HG02678 (cell line): ENCODE data around the gene GPC6.
"Not testable (repeated sequence)": the region's sequence is repeated elsewhere in the genome, so short reads cannot be mapped to it uniquely, and the experiment has no call there.

Experiments used
- ATAC-seq: cut with Tn5 transposase; IDR thresholded peaks from one replicate; pipeline ENCODE4 v1.9.1; 2021; ENCODE audit warnings: mild to moderate bottlenecking, moderate library complexity; ENCODE audit not compliant: unreplicated experiment

GPC6 gene

DNA sequence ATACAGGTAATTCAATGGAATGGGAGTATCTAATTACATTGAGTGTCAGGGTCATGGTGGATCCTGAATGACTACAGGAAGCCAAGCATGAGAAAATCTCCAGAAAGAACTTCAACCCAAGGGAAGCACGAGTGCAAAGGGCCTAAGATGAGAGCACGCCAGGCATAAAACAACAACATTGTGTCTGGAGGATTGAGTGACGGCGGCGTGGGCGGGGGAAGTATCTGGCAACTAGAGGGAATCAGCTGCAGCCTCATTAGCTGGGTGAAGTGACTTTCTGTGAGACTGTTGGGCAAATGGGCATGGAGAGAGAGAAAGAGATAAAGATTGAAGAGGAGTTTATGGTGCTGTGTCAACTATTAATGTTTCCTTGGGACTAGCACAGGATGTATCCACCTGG, 194.3 kb downstream of the GPC6 start:
- ATAC-seq: no peak

DNA sequence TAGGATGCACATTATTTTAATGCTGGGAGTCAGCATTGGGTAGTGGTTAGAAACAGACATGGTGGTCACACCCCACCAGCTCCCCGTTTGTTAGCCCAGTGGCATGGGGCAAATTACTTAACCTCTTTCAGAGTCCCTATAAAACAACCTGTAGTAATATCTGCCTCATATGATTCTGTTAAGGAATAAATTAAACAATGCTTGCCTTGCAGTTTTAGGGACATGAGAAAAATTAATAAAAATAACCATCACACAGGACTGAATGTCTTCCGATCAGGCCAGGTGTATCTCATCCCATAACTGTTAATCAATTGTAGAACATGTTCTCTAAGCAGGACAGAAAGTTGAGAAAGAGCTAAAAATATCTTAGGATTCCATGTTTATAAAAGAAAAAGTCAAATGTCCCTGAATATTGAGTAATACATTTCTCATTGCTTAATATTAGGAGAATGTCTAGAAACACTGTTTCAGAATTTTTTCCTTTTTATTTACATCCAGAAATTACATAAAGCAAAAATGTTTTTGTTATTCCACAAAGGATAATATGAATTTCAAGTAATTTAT, 196.5 kb downstream of the GPC6 start:
- no peak for ATAC-seq

DNA sequence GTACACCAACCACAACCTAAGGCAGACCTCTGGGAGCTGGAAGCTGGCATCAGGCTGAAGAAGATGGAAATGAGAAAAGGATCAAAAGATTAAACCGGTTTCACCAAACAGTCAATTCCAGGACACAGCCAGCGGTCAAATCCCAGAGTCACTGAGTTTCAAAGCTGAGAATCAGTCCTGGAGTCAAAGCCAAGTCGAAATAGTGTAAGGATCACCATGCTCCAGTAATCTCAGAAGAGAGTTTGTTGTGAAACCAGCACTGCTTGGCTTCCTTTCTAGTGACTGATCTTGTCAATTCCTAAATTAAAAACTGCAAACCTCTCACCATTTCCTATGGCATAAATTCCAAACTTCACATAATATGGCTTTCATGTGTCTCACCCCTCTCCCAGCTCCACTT, 198.8 kb downstream of the GPC6 start:
- no peak for ATAC-seq

DNA sequence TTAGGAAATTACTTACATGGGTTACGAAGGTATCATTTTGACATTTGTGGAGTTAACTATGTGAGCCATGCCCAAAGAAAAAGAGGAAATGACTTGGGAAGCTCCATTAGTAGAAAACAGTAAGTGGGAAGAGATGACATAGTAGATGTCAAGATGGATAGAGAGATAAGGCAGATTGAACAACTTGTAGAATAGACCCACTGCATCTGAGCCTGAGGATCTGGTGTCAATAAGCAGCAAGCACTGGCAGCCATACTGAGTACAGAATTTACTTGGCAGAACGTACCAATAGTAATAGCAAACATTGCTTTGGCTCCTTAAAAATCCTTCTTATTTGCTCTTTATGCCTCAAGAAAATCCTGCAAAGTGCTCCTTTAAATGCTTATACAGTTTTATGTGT, 203.8 kb downstream of the GPC6 start:
- no peak for ATAC-seq

DNA sequence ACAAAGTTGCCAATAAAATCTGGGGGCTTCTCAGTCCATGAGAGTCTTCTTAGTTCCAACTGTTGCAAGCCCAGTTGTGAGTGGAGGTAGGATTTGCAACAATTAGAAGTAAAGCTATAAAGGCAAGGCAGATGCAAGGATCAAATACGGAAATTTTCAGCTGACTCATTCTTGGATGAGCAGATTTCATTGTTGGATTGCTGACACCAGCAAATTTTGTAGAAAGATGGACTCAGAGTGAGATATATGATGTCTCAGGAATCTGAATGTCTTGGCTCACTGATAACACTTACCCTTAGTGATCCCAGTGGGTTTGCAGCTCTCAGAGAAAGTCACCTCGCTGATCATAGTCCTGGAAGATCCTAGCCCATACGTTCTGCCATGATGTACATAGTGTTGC, 209.0 kb downstream of the GPC6 start:
- no peak for ATAC-seq

DNA sequence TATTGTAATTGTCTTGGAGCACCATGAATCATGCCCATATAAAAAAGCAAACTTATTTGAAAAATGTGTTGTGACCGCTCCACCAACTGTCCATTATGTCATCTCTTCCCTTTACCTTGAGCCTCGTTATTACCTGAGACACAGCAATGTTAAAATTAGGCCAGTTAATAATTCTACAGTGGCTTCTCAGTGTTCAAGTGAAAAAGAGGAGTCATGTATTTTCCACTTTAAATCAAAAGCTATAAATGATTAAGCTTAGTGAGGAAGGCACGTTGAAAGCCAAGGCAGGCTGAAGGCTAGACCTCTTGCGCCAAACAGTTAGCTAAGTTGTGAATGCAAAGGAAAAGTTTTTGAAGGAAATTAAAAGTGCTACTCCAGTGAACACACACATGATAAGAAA, 210.5 kb downstream of the GPC6 start:
- no peak for ATAC-seq

DNA sequence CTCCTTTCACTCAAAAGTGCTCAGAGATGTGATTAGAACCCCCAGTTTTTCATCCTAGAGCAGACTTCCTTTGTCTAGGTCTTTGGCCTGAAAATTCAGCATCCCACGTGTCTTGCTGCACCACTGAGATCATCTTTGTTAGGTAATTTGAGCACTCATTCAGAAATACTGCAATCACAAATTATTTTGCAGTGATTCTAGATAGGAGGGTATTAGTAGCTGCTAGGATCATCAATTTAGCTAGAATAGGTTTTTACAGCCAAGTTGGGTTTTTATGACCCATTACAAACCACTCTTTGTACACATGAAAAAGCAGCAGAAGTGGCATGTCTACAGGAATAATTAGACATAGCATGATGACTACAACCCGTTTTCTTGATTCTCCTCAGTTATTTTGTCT, 219.6 kb downstream of the GPC6 start:
- ATAC-seq: no peak

DNA sequence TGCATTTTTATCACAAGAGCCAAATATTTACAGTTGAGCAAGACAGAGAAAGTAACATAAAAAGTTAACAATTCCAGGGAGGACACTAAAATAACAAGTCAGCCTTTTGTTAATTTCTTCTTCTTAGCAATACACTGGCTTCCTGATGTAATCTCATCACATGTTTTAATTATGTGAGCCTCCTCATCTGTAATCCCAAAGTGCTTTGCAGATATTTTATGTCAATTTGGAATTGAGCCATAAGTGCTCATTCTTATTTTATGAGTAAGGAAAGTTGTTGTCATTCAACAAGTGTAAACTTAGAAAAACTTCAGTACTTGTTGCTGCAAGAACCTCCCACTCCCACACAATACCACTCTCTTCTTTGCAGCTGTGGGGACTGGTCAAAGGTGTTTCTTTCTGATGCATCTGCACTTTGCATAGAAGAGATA, 223.6 kb downstream of the GPC6 start:
- no peak for ATAC-seq

DNA sequence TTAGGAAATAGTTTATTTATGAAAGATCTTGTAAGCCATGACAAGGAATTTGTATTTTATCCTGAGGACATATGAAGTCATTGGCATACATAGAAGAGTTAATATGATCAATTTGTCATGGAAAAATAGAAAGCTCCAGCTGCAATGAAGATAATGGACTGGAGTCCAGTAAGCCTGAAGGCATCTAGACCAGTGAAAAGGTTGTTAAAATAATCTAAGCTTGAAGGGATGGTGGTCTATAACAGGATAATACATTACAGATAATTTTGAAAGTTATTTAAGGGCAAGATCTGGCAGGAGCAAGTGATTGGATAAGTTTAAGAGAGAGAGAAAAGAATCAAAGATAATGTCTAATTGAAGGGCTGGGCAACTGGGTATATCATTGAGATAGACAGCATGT, 224.2 kb downstream of the GPC6 start:
- no peak for ATAC-seq

DNA sequence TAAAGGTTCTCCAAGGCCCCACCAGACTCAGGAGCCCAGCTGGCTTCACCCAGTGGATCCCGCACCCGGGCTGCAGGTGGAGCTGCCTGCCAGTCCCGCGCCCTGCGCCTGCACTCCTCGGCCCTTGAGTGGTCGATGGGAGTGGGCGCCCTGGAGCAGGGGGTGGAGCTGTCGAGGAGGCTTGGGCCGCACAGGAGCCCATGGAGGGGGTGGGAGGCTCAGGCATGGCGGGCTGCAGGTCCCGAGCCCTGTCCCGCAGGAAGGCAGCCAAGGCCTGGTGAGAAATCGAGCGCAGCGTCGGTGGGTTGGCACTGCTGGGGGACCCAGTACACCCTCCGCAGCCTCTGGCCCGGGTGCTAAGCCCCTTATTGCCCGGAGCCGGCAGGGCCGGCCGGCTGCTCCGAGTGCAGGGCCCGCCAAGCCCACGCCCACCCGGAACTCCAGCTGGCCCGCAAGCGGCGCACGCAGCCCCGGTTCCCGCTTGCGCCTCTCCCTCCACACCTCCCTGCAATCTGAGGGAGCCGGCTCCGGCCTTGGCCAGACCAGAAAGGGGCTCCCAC, 228.1 kb downstream of the GPC6 start:
- ATAC-seq: not testable (repeated sequence)

DNA sequence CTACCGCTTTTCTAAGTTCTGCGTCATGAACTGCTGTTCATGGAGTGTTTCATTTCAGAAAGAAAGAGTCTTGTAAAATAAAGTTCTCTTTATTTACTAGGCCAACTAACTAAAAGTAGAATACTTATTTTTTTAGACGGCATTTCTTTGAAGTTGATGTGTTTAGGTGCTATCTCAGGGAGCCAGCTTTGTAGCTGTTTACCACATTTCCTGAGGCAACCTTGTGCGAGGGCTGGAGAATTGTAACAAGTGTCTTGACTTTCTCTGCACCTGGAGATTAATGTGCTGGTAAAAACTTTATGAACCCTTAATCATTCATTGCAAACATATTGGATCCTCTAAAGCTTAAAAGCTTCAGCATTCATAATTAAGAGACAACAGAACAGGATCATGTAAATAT, 229.3 kb downstream of the GPC6 start:
- ATAC-seq: no peak

DNA sequence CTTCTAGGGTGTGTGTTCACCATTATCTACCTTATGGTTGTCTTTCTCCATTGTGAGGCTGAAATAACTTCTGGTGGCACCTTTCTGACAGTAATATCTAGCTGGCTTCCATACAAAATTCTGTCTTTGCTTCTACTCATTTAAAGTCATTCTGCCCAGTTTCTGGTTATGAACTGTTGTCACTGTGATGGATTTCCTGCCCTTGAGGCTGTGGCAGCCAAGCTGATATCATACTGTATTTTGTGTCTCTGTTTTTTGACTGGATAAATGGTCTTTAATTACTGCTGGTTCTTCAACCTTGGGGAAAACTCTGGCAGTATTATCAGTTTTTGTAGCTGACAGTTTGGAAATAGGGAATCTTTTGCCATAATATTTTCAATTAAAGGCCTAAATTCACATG, 233.4 kb downstream of the GPC6 start:
- no peak for ATAC-seq

DNA sequence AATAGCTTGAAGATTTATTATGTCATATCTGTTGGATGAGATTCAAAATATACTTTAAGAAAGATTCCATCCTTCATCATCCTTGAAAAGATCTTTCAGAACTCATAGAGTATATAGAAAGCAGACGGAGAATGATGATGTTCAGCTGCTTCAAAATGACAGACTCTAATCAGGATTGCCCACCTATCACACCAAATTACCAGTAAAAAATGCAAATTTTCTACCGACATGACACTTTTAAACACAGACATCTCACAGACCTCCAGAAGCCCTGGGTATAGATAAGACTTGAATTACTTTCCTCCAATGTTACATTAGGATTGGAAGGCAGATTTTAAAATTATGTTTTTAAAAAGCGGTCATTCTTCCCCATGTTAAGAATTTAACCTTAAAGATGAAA, 235.5 kb downstream of the GPC6 start:
- no peak for ATAC-seq

DNA sequence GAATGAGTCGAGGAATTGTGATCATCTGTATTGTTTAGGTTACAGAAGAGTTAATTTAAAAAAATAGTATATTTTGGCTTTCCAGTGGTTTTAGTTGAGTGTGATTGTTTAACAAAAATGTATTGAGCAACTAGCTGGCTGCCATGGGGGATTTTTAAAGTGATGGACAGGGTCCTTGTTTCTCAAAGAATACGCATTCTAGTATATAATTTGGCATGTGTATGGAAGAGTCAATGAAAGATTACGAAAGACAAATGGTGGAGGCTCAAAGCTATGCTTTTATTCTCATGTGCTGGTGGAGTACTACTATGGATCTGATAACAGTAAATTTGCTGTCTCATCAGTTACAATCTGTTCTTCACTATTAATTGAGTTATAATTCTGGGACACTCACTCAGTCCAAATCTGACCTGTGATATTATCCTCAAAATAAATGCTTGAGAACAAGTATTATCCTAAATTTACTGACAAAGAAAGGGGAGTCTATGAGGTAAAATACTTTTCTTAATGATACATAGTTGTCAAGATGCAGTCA, 240.0 kb downstream of the GPC6 start:
- ATAC-seq: no peak

DNA sequence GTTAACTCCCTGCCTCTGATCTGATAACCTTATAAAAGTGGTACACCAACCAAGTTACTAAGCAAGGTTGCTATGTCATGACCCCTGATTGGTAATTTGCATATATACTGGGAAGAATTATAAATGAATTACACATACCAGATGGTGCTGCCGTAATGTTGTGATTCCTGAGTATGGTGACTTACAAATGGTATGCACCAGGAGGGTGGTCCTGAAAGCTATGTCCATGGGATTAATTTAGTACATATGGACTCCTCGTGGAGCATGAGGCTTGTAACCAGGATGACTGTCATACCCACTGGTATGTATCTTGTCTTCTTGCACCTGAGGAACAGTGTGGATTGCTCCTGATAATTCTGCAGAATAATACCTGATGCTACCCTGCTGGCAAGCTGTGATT, 240.6 kb downstream of the GPC6 start:
- ATAC-seq: no peak

DNA sequence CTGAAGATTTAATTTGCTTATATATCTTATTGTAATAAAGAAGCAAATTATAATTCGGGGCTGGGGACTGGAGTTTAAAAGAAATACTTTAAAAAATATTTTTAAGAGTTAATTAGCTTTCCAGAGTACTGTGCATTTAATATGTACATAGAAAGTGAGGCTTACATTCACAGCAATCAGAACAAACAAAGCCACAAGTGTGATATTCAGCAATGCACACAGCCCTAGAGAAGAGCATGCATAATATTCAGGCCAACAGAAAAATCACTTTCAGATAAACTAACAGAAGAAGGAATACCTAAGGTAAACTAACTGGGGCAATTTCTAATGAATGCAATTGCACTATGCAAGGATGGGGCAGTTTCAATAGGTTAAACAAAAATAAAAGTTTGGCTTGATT, 241.8 kb downstream of the GPC6 start:
- no peak for ATAC-seq

DNA sequence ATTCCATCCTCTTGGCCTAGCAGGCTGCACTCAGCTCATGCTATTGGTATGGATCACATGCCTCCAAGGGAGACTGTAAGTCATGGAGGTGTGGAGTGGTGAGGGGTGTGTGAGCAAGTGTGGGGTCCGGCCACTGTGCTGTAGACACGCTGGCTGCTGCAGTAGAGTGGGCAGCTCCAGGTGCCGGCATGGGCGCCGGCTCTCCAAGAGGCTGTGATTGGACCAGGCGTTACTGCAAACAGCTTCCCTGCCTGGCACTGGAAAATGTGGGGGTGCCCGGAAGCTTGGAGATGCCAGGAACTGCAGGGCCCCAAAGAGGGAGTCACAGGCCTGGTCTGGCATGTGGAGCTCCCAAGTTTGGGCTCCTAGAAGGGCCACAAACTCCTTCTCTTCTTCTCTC, 245.7 kb downstream of the GPC6 start:
- ATAC-seq: no peak

DNA sequence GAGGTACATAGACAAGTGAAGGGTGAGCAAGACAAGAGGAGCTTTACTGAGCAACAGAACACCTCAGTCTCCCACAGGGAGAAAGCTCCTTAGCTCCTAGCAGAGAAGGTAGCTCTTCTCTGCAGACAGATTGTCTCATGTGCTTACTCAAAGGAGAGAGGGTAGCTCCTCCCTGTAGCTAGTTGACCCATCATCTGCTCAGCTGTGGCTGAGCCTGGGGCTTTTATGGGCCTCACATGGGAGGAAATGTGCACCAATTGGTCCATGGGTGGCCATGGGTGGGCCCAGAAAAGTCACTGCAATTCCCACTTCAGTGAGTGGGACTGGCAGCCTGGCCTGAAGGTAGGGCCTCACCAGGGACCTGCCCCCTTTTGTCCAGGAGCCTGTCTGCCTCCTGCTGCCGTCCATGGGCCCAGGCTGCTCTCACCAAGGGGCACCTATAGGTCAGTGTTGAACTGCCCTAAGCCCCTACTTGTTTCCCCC, 246.2 kb downstream of the GPC6 start:
- ATAC-seq: no peak

DNA sequence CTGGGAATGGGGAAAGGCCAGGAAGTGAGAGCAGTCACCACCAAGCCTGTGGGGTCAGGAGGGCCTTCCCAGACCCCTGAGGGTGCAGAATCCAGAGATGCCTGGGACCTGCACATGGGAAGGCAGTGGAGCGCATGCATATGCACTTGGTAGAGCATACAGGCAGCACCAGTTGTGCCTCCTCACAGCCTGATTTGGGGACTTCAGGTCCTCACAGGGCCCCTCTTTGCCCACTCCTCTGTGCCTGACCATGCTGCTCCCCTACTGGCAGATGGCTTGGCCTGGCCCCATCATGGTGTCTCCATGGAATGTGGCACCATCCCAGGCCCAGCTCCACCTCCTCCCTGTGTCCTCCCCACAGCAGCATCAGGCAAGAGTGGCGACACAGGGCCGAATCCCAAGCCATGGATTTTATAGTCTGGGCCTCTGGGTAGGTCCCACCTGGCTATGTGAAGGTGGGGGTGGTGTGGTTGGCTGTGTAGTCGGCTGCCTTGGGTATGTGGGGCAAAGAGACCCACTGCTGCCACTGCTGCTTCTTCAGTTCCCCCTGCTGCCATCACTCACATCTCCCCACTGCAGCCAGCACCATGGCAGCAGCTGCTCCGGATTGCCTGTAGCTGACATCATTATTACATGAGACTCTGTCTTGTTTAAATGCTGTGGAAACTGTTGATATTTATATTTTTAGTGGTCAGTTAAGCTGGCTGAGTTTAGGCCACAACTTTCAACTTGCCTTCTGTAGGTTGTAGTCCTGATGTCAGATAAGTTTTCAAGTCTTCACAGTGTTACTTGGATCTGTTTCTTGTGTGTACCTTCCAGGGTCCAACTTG, 247.0 kb downstream of the GPC6 start:
- no peak for ATAC-seq

DNA sequence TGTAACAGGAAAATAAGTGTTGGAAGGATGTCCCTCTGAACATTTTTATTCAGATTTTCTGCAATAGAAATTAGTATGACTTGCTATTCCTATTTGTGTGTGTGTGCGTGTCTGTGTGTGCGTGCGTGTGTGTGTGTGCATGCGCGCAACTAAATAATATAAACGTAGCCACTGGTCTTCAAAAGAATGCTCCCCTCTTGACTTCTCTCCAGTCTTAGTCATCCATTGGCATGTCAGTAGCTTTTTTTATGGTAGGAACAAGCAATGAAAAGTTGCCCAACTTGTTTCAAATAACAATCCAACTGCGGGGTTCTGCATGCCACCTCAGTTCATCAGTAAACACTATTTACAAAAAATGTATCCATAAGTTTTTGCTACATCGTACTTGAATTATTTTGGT, 249.6 kb downstream of the GPC6 start:
- ATAC-seq: no peak

DNA sequence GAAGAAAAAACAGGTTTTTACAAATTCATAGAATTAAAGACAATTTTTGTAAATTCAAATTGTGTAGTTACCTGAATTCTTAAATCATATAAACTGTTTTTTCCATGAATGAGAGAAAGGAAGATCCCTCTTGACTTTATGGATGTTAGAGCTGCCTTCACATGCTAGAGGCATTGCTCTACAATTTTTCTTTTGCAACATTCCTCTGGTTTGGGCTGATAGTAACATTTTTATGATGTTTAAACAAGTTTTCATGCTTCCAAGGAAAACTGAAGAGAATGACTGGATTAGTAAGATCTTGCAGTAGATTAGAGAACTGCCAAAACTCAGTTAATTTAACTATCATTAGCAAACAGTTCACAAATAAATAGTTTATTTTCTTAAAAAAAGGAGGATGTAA, 250.6 kb downstream of the GPC6 start:
- ATAC-seq: no peak

DNA sequence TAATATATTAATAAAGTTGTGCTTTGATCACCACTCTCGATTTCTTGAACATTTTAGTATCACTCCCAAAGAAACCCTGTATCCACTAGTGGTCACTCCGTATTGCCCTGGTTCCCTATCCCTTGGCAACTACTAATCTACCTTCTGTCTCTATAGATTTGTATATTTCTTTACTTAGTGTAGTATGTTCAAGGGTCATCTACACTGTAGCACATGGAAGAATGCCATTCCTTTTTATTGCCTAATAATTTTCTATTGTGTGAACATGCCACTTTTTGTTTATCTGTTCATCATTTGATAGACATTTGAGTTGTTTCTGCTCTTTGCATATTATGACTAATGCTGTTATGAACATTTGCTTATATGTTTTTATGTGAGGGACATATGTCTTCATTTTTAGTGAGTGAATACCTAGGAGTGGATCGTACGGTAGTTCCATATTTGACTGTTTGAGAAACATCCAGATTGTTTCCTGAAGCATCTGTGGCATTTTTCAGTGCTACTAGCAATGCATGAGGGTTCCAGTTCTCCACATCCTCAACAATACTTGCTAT, 254.0 kb downstream of the GPC6 start:
- ATAC-seq: no peak
